Nephron (organoid): ENCODE measurements around the gene CD38.

Experiments used
- H3K27ac Mint-ChIP-seq, 3 experiments: 2 replicates each; pipeline ENCODE4 v1.8.0; 2020; ENCODE audit warnings: mixed read lengths in 3 of 3, mild to moderate bottlenecking in 2 of 3, moderate library complexity in 1 of 3
- H3K27me3 Mint-ChIP-seq: 2 replicates; pipeline ENCODE4 v1.8.0; 2021; ENCODE audit warnings: low read depth, mild to moderate bottlenecking, moderate library complexity, mixed read lengths
- H3K36me3 Mint-ChIP-seq: 2 replicates; pipeline ENCODE4 v1.8.0; 2020; ENCODE audit warnings: low read depth, mixed read lengths
- H3K4me1 Mint-ChIP-seq: 2 replicates; pipeline ENCODE4 v1.8.0; 2020; ENCODE audit warnings: mixed read lengths
- H3K4me3 Mint-ChIP-seq, 3 experiments: 2 replicates each; pipeline ENCODE4 v1.8.0; 2020; ENCODE audit warnings: mild to moderate bottlenecking in 3 of 3, mixed read lengths in 3 of 3, moderate library complexity in 2 of 3
- H3K9me3 Mint-ChIP-seq: 2 replicates; pipeline ENCODE4 v1.8.0; 2020; ENCODE audit warnings: mixed read lengths
- TF ChIP-seq, protein P1 (sequence below), 3 experiments: fragments of 200-600 bp; sonication (generic); IDR thresholded peaks; one replicate each; pipeline ENCODE4 v1.5.0; 2021; ENCODE audit warnings: antibody characterized with exemption in 3 of 3; ENCODE audit not compliant: unreplicated experiment in 3 of 3

CD38 gene

DNA sequence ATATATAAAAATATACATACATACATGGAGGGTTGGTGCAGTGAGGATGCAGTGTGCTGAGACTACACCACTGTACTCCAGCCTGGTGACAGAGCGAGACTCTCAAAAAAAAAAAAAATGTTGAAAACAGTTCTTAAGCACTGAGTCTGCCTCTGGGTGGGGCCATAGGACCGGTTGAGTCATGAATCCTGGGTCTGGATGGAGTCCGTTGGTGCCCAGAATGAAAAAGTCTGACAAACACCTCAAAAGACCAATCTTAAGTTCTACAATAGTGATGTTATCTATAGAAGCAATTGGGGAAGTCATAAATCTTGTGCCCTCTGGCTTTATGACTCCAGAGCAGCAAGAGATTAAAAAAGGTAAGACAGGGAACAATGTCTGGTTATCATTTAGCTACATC, 90.0 kb downstream of the CD38 start:
- Mint-ChIP-seq H3K4me3 (no peak overlapping the region), H3K27ac (no peak overlapping the region), H3K36me3 (no peaks in the 10 kb centered on the region), H3K4me1 (no peaks in the 10 kb centered on the region), H3K9me3 (no peaks in the 10 kb centered on the region), H3K27me3 (no peaks in the 10 kb centered on the region)
- TF ChIP-seq, protein P1, sequence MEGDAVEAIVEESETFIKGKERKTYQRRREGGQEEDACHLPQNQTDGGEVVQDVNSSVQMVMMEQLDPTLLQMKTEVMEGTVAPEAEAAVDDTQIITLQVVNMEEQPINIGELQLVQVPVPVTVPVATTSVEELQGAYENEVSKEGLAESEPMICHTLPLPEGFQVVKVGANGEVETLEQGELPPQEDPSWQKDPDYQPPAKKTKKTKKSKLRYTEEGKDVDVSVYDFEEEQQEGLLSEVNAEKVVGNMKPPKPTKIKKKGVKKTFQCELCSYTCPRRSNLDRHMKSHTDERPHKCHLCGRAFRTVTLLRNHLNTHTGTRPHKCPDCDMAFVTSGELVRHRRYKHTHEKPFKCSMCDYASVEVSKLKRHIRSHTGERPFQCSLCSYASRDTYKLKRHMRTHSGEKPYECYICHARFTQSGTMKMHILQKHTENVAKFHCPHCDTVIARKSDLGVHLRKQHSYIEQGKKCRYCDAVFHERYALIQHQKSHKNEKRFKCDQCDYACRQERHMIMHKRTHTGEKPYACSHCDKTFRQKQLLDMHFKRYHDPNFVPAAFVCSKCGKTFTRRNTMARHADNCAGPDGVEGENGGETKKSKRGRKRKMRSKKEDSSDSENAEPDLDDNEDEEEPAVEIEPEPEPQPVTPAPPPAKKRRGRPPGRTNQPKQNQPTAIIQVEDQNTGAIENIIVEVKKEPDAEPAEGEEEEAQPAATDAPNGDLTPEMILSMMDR (IDR thresholded peaks at IDR 0.05; ENCODE audit: unreplicated experiment in 3 of 3) = no peak

DNA sequence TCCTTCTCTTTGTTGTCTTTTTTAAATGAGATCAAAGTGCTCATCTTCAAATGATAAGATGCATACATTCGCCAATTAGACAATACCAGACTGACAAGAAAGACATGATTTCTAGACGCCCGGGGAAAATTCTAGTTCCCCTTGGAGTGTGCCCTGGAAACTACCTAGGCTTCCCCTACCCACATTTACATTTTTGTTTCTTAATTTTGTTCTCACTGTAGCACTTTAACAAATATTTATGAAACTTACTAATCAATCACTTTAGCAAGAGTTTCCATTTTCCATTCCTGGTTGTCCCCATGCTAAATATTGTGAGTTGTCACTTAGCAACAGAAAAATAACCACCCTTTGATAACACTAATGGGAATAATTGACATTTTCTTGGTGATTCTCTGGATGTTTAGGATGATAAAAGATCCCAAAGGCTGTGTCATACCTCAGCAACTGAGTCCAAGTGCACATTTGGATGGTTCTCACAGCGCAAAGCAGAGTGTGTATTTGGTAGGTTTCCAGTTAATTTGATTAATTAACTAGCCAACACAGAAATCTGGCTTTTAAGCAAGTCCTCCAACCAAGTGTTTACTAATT, 90.8 kb downstream of the CD38 start:
- no peaks in the 10 kb centered on the region for H3K9me3 Mint-ChIP-seq
- no peak overlapping the region for H3K27ac Mint-ChIP-seq
- no peaks in the 10 kb centered on the region for H3K4me1 Mint-ChIP-seq
- H3K36me3 Mint-ChIP-seq = no peaks in the 10 kb centered on the region
- H3K27me3 Mint-ChIP-seq = no peaks in the 10 kb centered on the region
- TF ChIP-seq, protein P1 (IDR thresholded peaks at IDR 0.05; ENCODE audit: unreplicated experiment in 3 of 3) = no peak
- H3K4me3 Mint-ChIP-seq = no peak overlapping the region

DNA sequence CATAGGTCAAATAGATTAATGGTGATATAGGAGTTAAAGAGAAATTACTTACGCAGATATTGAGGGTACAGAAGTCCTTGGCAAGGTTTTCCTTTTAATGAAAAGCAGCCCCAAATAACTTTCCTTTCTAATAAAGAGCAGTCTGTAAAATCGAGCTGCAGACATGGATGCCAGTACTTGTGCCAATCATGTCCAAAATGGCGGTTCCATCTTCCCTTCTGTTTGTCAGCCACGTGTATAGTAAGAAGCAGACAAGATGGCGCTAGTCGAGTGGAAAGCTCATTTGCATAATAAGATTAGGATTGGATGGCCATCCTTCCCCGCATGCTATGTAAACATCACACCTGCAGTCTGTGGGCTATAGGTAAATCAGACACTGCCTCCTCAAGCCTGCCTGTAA, 92.0 kb downstream of the CD38 start:
- TF ChIP-seq, protein P1 (IDR thresholded peaks at IDR 0.05; ENCODE audit: unreplicated experiment in 3 of 3) = no peak
- Mint-ChIP-seq H3K4me3 (no peak overlapping the region), H3K9me3 (no peaks in the 10 kb centered on the region), H3K27me3 (no peaks in the 10 kb centered on the region), H3K4me1 (no peaks in the 10 kb centered on the region), H3K36me3 (no peaks in the 10 kb centered on the region), H3K27ac (no peak overlapping the region)

DNA sequence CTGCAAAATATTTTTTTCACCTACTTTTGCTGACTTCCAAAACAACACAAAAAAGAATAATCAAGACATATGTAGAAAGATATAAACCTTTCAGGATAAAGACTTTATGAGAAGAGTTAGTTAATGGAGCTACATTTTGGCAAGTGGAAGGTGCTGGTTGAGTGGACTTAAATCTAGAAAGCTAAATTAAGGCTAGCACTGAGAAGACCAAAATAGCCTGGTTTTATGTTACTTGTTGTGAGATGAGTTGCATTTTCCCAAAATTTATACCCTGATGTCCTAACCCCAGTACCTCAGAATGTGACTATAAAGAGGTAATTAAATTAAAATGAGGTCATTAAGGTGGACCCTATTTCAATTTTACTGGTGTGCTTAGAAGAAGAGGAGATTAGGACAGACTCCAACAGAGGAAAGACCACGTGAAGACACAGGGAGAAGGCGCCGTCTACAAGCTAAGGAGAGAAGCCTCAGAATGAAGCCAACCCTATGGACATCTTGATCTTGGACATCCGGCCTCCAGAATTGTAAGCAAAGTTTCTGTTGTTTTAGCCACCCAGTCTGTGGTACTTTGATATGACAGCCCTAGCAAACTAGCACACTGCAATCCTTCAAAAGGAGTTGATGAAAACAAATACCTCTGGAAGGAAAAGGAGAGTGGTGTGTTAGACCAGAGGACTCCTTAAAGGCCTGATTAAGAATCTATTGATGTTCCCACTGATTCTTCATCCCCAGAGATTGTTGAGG, 93.0 kb downstream of the CD38 start:
- TF ChIP-seq, protein P1 (IDR thresholded peaks at IDR 0.05; ENCODE audit: unreplicated experiment in 3 of 3) = no peak

DNA sequence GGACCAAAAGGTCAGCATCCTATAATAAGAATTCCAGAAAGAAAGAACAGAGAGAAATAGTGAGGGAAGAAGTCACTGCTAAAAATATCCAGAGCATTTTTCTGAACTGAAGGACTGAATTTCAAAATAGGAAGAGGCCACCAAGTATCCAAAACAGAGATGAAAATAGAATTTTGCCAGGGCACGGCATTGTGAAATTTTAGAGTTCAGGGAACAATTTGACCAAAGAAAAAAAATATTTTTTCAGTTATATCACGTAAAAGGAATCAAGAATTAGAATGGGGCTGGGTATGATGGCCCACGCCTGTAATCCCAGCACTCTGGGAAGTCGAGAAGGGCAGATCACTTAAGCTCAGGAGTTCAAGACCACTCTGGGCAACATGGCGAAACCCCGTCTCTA, 95.0 kb downstream of the CD38 start:
- H3K9me3 Mint-ChIP-seq = peaks cover 8% of the 10 kb centered on the region
- peaks cover 6% of the 10 kb centered on the region for H3K27me3 Mint-ChIP-seq

More for the DNA sequence above, 93.0 kb downstream of the CD38 start:
- H3K27me3 Mint-ChIP-seq = peaks cover 3% of the 10 kb centered on the region
- H3K36me3 Mint-ChIP-seq = no peaks in the 10 kb centered on the region
- H3K9me3 Mint-ChIP-seq = peaks cover 5% of the 10 kb centered on the region
- no peak overlapping the region for H3K4me3 Mint-ChIP-seq
- no peaks in the 10 kb centered on the region for H3K4me1 Mint-ChIP-seq
- H3K27ac Mint-ChIP-seq = no peak overlapping the region

More for the DNA sequence above, 95.0 kb downstream of the CD38 start:
- no peak overlapping the region for H3K4me3 Mint-ChIP-seq
- H3K36me3 Mint-ChIP-seq = no peaks in the 10 kb centered on the region
- no peak overlapping the region for H3K27ac Mint-ChIP-seq
- TF ChIP-seq, protein P1 (IDR thresholded peaks at IDR 0.05; ENCODE audit: unreplicated experiment in 3 of 3) = no peak
- H3K4me1 Mint-ChIP-seq = no peaks in the 10 kb centered on the region
